Smooth muscle cell (in vitro differentiated cells): ENCODE results near the gene P2RY13. TPM values are rescaled to one million over a fixed set of nuclear protein-coding genes. Genes with fewer than 3 reads are reported as not detected.

ENCODE experiments used
- DNase-seq: peaks from one replicate; lab custom pipeline; 2025; ENCODE audit not compliant: unreplicated experiment; lab: John Stamatoyannopoulos, UW
- H2AFZ ChIP-seq: fragments of 200-600 bp; sonication (generic); 2 replicates; pipeline ENCODE4 v1.6.0; 2016; ENCODE audit warnings: antibody characterized with exemption, low read depth, mild to moderate bottlenecking
- H3F3A ChIP-seq: fragments of 200-600 bp; sonication (generic); 2 replicates; pipeline ENCODE4 v1.6.0; 2017; ENCODE audit warnings: antibody characterized with exemption, low read depth
- H3K27ac ChIP-seq: fragments of 200-600 bp; sonication (generic); 2 replicates; pipeline ENCODE4 v1.5.1; 2016; ENCODE audit warnings: low read depth, mild to moderate bottlenecking
- H3K27me3 ChIP-seq: fragments of 200-600 bp; sonication (generic); 2 replicates; pipeline ENCODE4 v1.6.1; 2016; ENCODE audit warnings: low read depth, mild to moderate bottlenecking
- H3K36me3 ChIP-seq: fragments of 200-600 bp; sonication (generic); 2 replicates; pipeline ENCODE4 v1.5.1; 2016; ENCODE audit warnings: low read depth
- H3K4me1 ChIP-seq: fragments of 200-600 bp; sonication (generic); 2 replicates; pipeline ENCODE4 v1.5.1; 2016; ENCODE audit warnings: low read depth
- H3K4me2 ChIP-seq: fragments of 200-600 bp; sonication (generic); 2 replicates; pipeline ENCODE4 v1.6.0; 2016; ENCODE audit warnings: mild to moderate bottlenecking
- H3K4me3 ChIP-seq: fragments of 200-600 bp; sonication (generic); 2 replicates; pipeline ENCODE4 v1.5.1; 2016; ENCODE audit warnings: mild to moderate bottlenecking
- H3K79me2 ChIP-seq: fragments of 200-600 bp; sonication (generic); 2 replicates; pipeline ENCODE4 v1.6.0; 2016; ENCODE audit warnings: low read depth, mild to moderate bottlenecking
- H3K9ac ChIP-seq: fragments of 200-600 bp; sonication (generic); 2 replicates; pipeline ENCODE4 v1.6.0; 2016; ENCODE audit warnings: low read depth
- H3K9me3 ChIP-seq: fragments of 200-600 bp; sonication (generic); replicated peaks from 2 replicates; pipeline ENCODE4 v1.5.1; 2016; ENCODE audit warnings: low read depth
- H4K20me1 ChIP-seq: fragments of 200-600 bp; sonication (generic); 2 replicates; pipeline ENCODE4 v1.6.0; 2016; ENCODE audit warnings: low read depth
- CTCF ChIP-seq: fragments of 200-600 bp; sonication (generic); IDR thresholded peaks from 2 replicates; pipeline ENCODE4 v1.5.1; 2017; ENCODE audit warnings: borderline replicate concordance, mild to moderate bottlenecking, antibody characterized with exemption; ENCODE audit not compliant: insufficient read depth, poor library complexity, severe bottlenecking
- WGBS: methylation state at CpG from one replicate; pipeline ENCODE4 v1.1.7; 2016; ENCODE audit warnings: low lambda C conversion rate; 5-methylcytosine and 5-hydroxymethylcytosine counted together
- polyA plus RNA-seq: library from polyadenylated mRNA; unstranded; fragments of >200 nt; fragmentation: Nextera tagmentation; extraction: Ambion mirVana; gene quantifications from 2 replicates; pipeline ENCODE4 v1.2.1, GENCODE V29; 2016
- total RNA-seq: library from RNA; depleted of rRNA; stranded (reverse); fragments of >200 nt; gene quantifications from 2 replicates; pipeline ENCODE4 v1.2.3, GENCODE V29; 2014

The P2RY13 gene
- total and polyA plus RNA-seq, 2 experiments from 2014 or later: not detected

GRCh38 chr3:151331696-151332095 lies 2.3 kb upstream of the P2RY13 start:
- H4K20me1 ChIP-seq: no peaks in the 10 kb centered on the region
- WGBS: 69% methylated on average over 2 of the region's 2 CpGs
- no peak overlapping the region for H3K9ac ChIP-seq
- H3K4me2 ChIP-seq: no peak overlapping the region
- H3F3A ChIP-seq: no peaks in the 10 kb centered on the region
- H3K4me1 ChIP-seq: no peaks in the 10 kb centered on the region
- no peak for TF ChIP-seq CTCF
- no peak overlapping the region for H3K27ac ChIP-seq
- no peak overlapping the region for H2AFZ ChIP-seq
- no peak for DNase-seq
- H3K27me3 ChIP-seq: no peaks in the 10 kb centered on the region
- no peaks in the 10 kb centered on the region for H3K36me3 ChIP-seq
- no peak overlapping the region for H3K4me3 ChIP-seq
- H3K9me3 ChIP-seq: no peaks in the 10 kb centered on the region
- H3K79me2 ChIP-seq: no peaks in the 10 kb centered on the region

- Histone ChIP-seq H3K4me3 (no peak overlapping the region), H3K4me1 (no peaks in the 10 kb centered on the region), H3K4me2 (no peak overlapping the region), H3K27me3 (no peaks in the 10 kb centered on the region), H3K9me3 (no peaks in the 10 kb centered on the region), H3K27ac (no peak overlapping the region), H3K36me3 (no peaks in the 10 kb centered on the region), H3K79me2 (no peaks in the 10 kb centered on the region), H3F3A (no peaks in the 10 kb centered on the region), H2AFZ (no peak overlapping the region), H4K20me1 (no peaks in the 10 kb centered on the region), H3K9ac (no peak overlapping the region)
- TF ChIP-seq CTCF: no peak
- DNase-seq: no peak
Measured at GRCh38 chr3:151330899-151331298, 1.6 kb upstream of the P2RY13 start.

GRCh38 chr3:151330379-151330778 lies 1.0 kb upstream of the P2RY13 start:
- no peak overlapping the region for H3K4me3 ChIP-seq
- H3K36me3 ChIP-seq: no peaks in the 10 kb centered on the region
- no peak for DNase-seq
- no peaks in the 10 kb centered on the region for H3K79me2 ChIP-seq
- no peak overlapping the region for H2AFZ ChIP-seq
- H3K27ac ChIP-seq: no peak overlapping the region
- H4K20me1 ChIP-seq: no peaks in the 10 kb centered on the region
- 70% methylated on average over 4 of the region's 4 CpGs for WGBS
- H3K4me1 ChIP-seq: no peaks in the 10 kb centered on the region
- no peaks in the 10 kb centered on the region for H3K9me3 ChIP-seq
- no peaks in the 10 kb centered on the region for H3F3A ChIP-seq
- no peak overlapping the region for H3K9ac ChIP-seq
- no peak overlapping the region for H3K4me2 ChIP-seq
- TF ChIP-seq CTCF: no peak
- H3K27me3 ChIP-seq: no peaks in the 10 kb centered on the region

- H3K36me3 ChIP-seq: no peaks in the 10 kb centered on the region
- no peak overlapping the region for H3K4me2 ChIP-seq
- H4K20me1 ChIP-seq: no peaks in the 10 kb centered on the region
- 75% methylated on average over 10 of the region's 10 CpGs for WGBS
- no peaks in the 10 kb centered on the region for H3F3A ChIP-seq
- H3K79me2 ChIP-seq: no peaks in the 10 kb centered on the region
- no peaks in the 10 kb centered on the region for H3K4me1 ChIP-seq
- H2AFZ ChIP-seq: no peak overlapping the region
- DNase-seq: no peak
- no peaks in the 10 kb centered on the region for H3K27me3 ChIP-seq
- no peak overlapping the region for H3K4me3 ChIP-seq
- no peak overlapping the region for H3K27ac ChIP-seq
- H3K9ac ChIP-seq: no peak overlapping the region
- no peak for TF ChIP-seq CTCF
- no peaks in the 10 kb centered on the region for H3K9me3 ChIP-seq
Measured at GRCh38 chr3:151328298-151328995, 902 bp downstream of the P2RY13 start.
